GM12874 (cell line): ENCODE results near the gene MAL.

ENCODE experiments used
- CTCF ChIP-seq: IDR thresholded peaks from 2 replicates; pipeline ENCODE4 v1.5.1; 2011; ENCODE audit warnings: low read depth, mild to moderate bottlenecking, control low read depth, low read length, moderate library complexity; ENCODE audit not compliant: insufficient read depth

Gene MAL

GRCh38 chr2:95030496-95030895 is 5.0 kb downstream of the MAL start:
- no peak for TF ChIP-seq CTCF

GRCh38 chr2:95031076-95031725 is 5.7 kb downstream of the MAL start:
- TF ChIP-seq CTCF, result no peak

- TF ChIP-seq CTCF, result no peak
These were observed 6.2 kb downstream of the MAL start for GRCh38 chr2:95031726-95032116.

GRCh38 chr2:95032341-95032740 is 6.8 kb downstream of the MAL start:
- TF ChIP-seq CTCF, result no peak

GRCh38 chr2:95032868-95033603 is 7.5 kb downstream of the MAL start:
- no peak for TF ChIP-seq CTCF

- no peak for TF ChIP-seq CTCF
These were observed 8.7 kb downstream of the MAL start for GRCh38 chr2:95034221-95034620.

- TF ChIP-seq CTCF, result no peak
These were observed 9.3 kb downstream of the MAL start for GRCh38 chr2:95034818-95035217.
